NCI-H1092 (cell line): Measurements from ENCODE around the gene COA7.
"Not testable (repeated sequence)": the region's sequence is repeated elsewhere in the genome, so short reads cannot be mapped to it uniquely, and the experiment has no call there.

Experiments
- DNase-seq: peaks from one replicate; lab custom pipeline; 2025; lab: John Stamatoyannopoulos, UW

COA7 gene

DNA sequence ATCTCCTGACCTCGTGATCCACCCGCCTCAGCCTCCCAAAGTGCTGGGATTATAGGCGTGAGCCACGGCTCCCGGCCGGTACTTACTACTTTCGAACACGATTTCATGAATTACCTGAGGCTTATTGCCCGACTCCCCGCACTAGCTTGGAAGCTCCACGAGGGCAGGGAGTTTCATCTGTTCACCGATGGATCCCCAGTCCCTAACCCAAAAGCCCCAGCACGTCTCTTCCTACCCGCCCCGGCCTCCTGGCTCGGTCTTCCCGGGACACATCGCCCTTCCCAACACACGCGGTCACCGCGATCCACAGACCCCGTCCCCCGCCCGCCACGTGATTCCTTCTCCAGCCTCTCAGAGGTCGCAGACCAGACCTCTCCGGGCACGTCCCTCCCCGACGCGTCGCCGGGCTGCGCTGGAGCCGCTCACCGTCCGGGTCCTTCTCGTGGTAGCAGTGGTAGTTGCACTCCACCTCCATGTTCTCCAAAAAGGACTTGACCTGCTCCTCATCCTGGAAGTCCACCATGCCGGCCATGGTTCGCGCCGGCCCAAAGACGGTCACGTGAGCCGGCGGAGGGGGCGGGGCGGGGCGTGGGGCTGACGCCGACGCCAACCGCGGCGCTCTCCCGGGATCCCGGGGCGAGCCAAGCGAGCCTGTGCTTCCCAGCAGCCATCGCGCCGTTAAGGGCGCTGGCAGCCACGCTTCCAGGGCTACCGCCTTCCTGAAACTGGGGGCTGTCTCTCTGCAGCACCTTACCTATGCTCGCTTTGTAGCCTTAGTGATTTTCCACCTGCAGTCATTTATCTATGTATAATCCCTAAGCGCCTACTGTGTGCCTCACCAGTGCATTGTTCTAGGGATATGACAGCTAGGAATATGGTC, at the start of gene COA7:
Gene COA7, minus strand, starts transcription at position 553 of the 880 bp plus-strand sequence. Its CDS starts 21 bp downstream, at position 532.
- DNase-seq: peak; percentile 66

DNA sequence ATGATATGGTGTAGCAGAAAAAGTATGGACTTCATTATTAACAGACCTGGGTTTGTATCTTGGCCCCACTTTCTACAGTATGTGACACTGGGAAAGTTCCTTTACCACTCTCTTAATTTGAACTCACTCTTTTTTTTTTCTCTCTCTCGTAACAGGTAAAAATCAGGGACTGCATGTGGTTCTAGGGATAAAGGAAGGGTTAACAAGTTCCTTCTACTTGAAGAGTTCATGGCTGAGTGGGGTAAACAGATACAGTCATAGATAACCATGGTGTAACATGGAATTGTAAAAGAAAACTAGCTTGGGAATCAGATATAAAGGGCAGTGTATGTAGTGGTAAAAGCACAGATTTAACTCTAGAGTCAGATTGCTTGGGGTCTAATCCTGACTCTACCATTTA, 49.3 kb upstream of the COA7 start:
- DNase-seq: no peak

DNA sequence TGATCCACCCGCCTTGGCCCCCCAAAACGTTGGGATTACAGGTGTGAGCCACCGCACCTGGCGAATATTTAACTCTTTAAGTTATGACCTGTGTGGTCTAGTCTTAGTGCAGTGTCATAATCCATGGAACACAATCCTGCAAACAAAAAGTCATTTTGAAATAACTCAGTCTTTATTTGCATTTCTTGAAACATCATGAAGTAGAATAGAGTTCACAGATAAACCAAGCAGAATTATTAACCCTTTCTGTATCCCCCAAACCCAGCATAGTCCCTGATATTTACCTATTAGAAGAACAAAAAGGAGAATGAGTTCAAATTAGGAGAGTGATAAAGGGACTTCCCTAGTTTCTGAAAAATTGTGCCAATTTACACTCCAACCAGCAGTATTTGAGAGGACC, 48.0 kb upstream of the COA7 start:
- no peak for DNase-seq

DNA sequence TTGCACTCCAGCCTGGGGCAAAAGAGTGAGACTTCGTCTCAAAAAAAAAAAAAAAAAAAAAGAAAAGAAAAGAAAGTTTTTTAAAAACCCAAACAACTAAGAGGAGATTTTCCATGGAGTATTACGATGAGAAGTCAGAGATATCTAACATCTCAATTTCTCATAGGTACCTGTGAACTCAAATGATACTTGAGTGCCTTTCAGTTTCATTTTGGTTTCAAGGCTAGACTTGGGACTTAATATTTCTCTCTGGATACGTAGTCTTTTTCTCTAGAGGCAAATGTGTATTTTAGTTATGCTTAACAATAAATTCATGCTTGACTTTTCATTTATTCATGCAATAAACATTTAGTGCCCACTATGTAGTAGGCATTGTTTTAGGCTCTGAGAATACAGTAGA, 43.1 kb upstream of the COA7 start:
- no peak for DNase-seq

DNA sequence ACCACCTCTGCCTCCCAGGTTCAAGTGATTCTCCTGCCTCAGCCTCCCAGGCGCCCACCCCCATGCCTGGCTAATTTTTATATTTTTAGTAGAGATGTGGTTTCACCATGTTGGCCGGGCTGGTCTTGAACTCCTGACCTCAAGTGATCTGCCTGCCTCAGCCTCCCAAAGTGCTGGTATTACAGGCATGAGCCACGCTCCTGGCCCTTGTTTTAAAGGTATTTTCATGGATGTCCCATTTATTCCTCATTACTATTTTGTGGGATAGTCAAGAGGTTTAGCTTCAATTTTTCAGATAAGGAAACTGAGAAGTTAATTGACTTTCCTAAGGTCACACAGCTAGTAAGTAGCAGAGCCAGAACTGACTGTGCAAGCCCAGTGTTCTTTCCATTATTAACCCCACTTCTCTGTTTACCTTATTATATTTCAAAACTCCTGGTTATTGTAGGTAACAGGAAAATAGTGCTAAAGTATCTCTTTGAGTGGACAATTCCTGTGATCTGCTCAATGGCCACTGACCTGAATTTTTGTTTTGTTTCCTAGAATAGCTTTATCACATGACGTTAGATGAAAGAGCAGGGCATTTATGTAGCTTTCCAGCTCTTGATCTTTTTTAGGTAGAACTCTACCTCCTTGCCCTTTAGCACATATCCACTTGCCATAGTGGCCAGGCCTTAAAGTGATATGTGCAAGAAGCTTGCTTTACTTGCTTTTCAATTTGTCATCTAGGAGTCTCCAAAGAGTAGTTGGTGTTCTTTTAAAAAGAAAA, 41.7 kb upstream of the COA7 start:
- DNase-seq: no peak

DNA sequence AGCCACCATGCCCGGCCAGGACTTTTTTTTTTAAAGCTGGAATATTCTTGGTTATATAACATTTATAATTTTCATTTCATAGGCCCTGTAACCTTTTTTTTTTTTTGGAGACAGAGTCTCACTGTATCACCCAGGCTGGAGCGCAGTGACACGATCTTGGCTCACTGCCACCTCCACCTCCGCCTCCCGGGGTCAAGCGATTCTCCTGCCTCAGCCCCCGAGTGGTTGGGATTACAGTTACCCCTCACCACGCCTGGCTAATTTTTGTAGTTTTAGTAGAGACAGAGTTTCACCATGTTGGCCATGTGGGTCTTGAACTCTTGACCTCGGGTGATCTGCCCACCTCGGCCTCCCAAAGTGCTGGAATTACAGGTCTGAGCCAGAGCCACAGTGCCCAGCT, 40.7 kb upstream of the COA7 start:
- no peak for DNase-seq

DNA sequence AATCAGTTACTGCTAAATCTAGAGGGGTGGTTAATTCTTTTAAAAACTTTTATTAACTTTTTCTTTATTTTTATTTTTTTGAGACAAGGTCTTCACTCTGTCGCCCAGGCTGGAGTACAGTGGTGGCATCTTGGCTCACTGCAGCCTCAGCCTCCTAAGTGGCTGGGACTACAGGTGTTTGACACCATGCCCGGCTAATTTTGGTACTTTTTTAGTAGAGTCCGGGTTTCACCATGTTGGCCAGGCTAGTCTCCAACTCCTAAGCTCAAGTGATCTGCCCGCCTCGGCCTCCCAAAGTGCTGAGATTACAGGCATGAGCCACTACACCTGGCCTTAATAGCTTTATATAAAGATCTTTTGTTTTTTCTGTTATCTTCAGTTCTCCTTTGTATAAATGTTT, 40.0 kb upstream of the COA7 start:
- no peak for DNase-seq

DNA sequence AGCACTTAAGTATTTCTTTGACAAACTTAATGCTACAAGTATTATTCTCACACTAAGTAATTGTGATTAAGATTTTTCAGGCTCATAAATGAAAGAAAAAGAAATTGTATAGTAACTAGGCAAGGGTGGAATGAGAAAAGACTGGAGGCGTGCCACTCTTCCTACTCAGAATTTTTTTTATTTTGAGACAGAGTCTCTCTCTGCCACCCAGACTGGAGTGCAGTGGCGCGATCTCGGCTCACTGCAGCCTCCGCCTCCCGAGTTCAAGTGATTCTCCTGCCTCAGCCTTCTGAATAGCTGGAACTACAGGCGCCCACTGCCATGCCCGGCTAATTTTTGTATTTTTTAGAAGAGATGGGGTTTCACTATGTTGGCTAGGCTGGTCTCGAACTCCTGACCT, 37.2 kb upstream of the COA7 start:
- DNase-seq: not testable (repeated sequence)

DNA sequence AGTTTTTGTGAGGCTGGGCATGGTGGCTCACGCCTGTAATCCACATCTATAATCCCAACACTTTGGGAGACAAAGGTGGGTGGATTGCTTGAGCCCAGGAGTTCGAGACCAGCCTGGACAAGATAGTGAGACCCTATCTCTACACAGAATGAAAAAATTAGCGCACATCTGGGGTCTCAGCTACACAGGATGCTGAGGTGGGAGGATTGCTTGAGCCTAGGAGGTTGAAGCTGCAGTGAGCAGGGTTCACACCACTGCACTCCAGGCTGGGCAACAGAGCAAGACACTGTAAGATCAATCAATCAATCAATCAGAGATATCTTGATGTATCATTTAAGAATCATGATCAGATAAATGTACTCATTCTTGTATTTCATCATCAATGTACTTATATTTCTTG, 35.2 kb upstream of the COA7 start:
- DNase-seq: no peak

DNA sequence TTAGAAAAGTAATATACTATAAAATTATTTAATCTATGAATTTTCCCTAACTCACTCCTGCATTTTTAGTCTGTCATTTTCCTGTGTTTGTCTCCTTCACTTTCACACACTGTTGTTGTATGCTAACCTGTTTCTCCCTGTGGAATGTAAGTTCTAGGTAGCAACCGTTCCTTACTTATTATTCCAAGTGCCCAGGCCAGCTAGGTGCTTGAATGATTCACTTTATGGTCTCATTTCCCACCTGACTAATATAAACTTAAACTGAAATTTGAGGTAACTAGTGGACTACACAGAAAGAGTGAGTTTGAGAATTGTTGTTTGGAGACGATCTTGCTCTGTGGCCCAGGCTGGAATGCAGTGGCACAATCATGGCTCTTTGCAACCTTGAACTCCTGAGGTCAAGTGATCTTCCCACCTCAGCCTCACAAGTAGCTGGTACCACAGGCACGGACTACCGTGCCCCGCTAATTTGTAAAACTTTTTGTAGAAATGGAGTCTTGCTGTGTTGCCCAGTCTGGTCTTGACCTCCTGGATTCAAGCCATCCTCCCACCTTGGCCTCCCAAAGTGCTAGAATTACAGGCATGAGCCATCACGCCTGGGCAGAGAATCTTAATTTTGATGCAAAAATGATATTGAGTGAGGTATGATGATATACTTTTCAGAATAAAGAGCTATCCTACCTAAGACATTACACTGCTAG, 30.0 kb upstream of the COA7 start:
- DNase-seq: no peak

DNA sequence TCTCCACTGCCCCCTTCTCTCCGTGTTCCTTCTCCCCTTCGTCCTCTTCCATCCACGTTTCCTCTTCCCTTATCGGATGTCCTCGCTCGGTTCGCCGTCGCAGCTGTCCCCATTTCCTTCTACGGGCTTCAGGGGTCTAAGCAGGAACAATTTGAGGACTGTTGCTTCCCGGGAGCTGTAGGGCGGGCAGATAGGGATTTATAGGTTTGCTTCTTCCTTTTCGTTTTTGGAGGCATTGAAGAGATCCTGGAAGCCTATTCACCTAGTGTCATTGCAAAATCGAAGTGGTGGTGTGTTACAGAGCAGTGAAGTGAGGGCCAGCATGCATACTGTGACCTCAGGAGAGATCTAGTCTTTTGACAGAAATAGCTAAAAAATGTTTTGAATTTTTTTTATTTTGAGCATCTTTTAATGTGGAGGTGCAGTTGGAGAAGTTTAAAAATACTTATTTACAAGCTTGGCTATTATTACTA, 29.0 kb upstream of the COA7 start:
- no peak for DNase-seq

DNA sequence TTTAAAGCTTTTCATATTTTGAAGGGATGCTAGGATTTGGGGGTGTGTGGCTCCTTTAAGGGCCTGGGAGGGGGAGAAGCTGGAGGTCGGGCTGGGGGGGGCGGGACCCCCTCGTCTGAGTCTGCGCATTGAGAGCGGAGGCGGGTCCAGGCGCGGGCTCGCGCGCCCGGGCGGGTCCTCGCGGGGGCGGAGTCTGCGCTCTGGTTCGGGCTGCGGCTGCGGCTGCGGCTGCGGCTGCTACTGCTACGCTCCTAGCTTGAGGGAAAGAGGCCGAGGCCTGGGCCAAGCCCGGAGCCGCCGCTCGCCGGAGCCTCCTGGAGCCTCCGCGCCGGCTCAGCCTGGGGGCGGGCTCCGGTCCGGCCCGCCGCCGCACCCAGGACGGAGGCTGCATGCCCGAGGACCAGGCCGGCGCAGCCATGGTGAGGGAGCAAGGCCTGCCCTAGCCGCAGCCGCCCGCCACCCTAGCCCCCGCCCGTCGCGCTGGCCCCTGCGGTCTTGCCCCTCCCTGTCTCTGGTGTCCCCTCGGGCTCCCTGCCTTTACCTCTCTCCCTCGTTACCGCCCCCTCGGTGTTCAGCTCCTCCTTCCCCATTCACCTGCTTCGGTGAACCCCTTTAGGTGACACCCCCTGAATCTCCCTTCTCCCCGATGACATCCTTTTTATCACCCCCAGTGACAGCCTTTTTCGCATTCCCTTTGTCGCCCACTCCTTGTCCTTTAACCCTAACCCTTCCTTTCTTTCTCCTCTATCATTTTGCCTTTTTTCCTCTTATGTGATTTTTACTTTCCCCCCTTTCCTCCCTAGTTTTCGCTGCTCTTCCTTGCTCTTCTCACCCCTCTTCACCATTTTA, 28.3 kb upstream of the COA7 start, which contains the start of gene ZYG11B:
Gene ZYG11B, plus strand, starts transcription at position 189 of the 849 bp plus-strand sequence. Its CDS starts 201 bp downstream, at position 390.
- peak; percentile 79 for DNase-seq

DNA sequence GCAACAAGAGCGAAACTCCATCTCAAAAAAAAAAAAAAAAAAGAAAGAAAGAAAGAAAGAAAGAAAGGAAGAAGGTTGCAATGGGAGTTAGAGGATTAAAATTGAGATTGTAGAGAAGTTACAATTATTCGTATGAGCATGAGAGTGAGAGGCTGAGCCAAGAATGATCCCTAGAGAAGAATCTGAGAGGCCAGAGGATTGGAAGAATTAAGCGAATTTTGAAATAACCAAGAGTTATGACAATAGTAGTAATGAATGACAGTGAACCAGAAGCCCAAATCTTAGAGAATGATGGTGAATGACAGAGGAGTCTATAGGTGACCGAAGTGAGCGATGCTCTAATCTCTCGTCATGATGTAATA, 27.7 kb upstream of the COA7 start:
- DNase-seq: no peak

DNA sequence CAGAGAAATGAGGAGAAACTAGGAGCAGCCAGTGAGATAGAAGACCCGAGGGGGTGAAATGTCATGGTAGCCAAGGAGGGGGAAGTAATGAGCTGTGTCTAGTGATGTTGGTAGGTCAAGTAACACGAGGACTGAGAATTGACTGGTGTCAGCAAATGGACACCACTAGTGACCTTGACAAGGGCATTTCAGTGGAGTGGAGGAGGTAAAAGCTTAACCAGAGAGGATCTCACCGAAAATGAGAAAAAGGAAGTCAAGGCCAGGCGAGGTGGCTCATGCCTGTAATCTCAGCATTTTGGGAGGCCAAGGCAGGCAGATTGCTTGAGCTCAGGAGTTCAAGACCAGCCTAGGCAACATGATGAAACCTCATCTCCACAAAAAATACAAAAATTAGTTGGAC, 25.1 kb upstream of the COA7 start:
- DNase-seq: no peak

DNA sequence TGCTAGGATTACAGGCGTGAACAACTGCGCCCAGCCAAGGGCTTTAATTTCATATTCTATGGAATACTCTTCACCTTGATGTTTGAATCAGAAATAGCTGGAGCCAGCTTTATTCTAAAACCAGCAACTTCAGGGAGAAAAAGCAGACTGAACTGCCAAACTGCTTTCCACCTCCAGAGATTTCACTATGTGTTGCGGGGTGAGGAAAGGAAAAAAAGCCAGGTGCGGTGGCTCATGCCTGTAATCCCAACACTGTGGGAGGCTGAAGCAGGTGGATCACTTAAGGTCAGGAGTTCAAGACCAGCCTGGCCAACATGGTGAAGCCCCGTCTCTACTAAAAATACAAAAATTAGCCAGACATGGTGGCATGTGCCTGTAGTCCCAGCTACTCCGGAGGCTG, 17.1 kb upstream of the COA7 start:
- DNase-seq: not testable (repeated sequence)

DNA sequence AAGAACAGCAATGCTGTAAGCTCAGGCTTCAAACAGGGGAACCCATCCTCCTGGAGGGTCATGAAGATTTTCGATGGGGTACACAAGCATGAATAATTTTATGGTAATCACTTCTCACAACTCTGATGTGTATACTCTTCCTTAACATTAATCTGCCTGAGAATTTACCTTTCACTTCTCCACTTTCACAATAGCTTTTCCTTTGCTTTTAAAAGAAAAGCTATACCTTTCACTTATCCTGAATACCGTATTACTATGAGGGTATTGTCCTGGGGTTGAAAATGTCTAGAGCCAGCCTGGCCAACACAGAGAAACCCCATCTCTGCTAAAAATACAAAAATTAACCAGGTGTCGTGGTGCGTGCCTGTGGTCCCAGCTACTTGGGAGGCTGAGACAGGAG, 15.4 kb upstream of the COA7 start:
- no peak for DNase-seq

DNA sequence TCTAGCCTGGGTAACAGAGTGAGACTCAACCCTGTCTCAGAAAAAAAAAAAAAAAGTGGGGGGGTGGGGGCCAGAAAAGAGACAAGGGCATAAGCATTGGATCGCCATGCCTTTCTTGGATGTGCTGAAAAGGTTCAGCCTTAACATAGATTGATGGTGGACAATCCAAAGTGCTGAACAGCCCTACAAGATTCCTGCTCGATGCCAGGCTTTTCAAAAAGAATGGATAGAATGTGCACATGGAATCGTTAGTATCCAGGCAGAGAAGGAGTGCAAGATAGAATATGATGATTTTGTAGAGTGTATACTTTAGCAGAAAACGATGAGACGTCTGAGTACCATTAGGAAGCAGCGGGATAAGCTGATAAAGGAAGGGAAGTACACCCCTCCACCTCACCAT, 10.9 kb upstream of the COA7 start:
- DNase-seq: no peak

DNA sequence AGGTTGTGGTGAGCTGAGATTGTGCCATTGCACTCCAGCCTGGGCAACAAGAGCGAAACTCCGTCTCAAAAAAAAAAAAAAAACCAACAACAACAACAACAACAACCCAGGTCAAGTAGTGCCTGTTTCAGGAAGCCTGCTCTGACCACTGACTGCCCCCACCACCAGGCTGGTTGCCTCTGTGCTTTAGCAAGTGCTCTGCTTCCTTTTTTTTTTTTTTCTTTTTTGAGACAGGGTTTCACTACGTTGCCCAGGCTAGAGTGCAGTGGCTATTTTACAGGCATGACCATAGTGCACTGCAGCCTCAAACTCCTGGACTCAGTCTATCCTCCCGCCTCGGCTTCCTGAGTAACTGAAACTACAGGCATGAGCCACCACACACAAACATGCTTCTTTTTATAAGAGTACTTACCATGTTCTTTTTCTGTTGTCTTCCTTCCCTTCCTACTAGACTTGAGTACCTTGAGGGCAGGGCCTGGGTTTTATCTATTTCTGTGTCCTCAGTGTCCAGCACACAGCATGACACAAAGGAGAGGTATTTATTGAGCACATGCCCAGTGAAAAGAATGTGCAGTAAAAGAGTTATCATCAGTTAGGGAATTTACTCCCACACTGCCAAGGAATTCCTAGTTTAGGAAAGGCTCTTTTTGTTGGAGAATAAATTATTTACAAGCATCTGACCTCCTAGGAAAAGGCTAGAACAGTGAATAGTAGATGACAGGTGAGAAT, 9.9 kb upstream of the COA7 start:
- no peak for DNase-seq

DNA sequence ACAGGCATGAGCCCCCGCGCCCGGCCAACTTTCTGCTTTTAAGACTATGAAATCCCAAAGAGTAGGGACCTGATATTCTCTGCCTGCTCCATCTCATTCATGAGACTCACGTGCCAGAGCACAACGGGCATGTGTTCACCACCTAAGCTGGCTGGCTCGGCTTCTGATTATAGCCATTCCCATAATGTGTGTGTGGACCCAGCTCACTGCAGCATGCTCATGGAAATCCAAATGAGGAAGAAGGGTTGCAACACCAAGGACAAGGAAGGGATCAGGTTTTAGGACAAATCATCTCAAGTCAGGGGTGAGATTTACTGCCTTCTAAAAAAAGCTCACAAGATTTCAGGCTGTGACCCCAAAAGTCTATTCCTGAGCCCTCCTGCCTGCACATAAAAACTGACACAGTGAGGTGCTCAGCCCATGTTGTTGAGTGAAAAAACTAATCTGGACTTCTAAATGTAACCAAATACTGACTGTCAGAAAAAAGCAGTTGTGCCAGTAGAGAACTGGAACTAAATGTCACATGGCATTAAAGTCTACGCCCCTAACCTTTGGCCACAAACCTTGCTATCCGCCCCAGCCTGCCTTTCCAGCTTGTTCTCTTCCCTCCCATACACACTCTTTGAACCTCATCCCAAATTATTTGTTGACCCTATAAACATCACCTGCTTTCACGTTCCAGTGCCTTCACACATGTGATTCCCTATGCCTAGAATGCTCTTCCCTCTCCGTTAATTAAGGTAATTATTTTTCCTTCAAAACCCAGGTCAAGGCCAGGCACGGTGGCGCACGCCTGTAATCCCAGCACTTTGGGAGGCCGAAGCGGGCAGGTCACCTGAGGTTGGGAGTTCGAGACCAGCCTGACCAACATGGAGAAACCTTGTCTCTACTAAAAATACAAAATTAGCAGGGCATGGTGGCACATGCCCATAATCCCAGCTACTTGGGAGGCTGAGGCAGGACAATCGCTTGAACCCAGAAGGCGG, 9.1 kb upstream of the COA7 start:
- no peak for DNase-seq
